H1 (cell line): ENCODE data around the gene KLHL29. TPM values are rescaled to one million over a fixed set of nuclear protein-coding genes. Genes with fewer than 3 reads are reported as not detected.

Experiments
- CTCF ChIA-PET: fragments of 300-600 bp; sonication (Branson Sonifier 250); formaldehyde crosslinking; loops from one replicate; lab custom pipeline; 2021; ENCODE audit not compliant: partially characterized antibody; lab: Charles Lee
- POLR2A ChIA-PET: fragments of 300-600 bp; sonication (Branson Sonifier 250); formaldehyde crosslinking; loops from one replicate; lab custom pipeline; 2021; ENCODE audit warnings: inconsistent platforms; ENCODE audit not compliant: partially characterized antibody; lab: Charles Lee
- DNase-seq, 2 experiments: peaks; one replicate each; pipeline versions ENCODE4 v3.0.0 to v3.0.0-alpha.2; 2010 to 2022; ENCODE audit warnings: low spot score in 2 of 2, low read depth in 1 of 2, mixed read lengths in 1 of 2
- FAIRE-seq: peaks from 2 replicates; lab custom pipeline; 2011; peaks lifted over from hg19 to GRCh38; lab: Jason Lieb, UNC
- H2AFZ ChIP-seq: 2 replicates; pipeline ENCODE4 v1.8.1; 2012; ENCODE audit warnings: low read length, inconsistent platforms
- H2AK5ac ChIP-seq: 2 replicates; pipeline ENCODE4 v1.6.1; 2013; ENCODE audit warnings: low read depth, low read length
- H2BK120ac ChIP-seq: replicated peaks from 2 replicates; pipeline ENCODE3; 2013; ENCODE audit warnings: low read depth, low read length, inconsistent platforms
- H2BK12ac ChIP-seq: 2 replicates; pipeline ENCODE4 v1.6.1; 2013; ENCODE audit warnings: low read depth, low read length
- H2BK15ac ChIP-seq: 2 replicates; pipeline ENCODE4 v1.6.1; 2013; ENCODE audit warnings: low read length
- H2BK20ac ChIP-seq: 2 replicates; pipeline ENCODE4 v1.6.1; 2013; ENCODE audit warnings: low read length
- H2BK5ac ChIP-seq: 2 replicates; pipeline ENCODE4 v1.6.1; 2013; ENCODE audit warnings: low read depth, low read length
- H3K14ac ChIP-seq: 2 replicates; pipeline ENCODE4 v1.6.1; 2013; ENCODE audit warnings: inconsistent platforms; ENCODE audit not compliant: insufficient read length
- H3K18ac ChIP-seq: 2 replicates; pipeline ENCODE4 v1.6.1; 2013; ENCODE audit warnings: low read length; ENCODE audit errors: extremely low read depth
- H3K23ac ChIP-seq: 2 replicates; pipeline ENCODE4 v1.6.1; 2013; ENCODE audit warnings: inconsistent platforms; ENCODE audit not compliant: insufficient read length
- H3K23me2 ChIP-seq: 2 replicates; pipeline ENCODE4 v1.6.1; 2013; ENCODE audit warnings: low read depth, low read length
- H3K27ac ChIP-seq: 2 replicates; pipeline ENCODE4 v1.6.1; 2011; ENCODE audit warnings: low read depth, low read length, inconsistent platforms
- H3K27me3 ChIP-seq, 4 experiments: replicated peaks in 1 of 4; 1 replicate in 1 of 4; 2 replicates in 3 of 4; pipeline versions ENCODE4 v1.6.1 to v1.8.1; 2011 to 2013; ENCODE audit warnings: low read length in 3 of 4, mild to moderate bottlenecking in 3 of 4, inconsistent platforms in 2 of 4, mixed read lengths in 2 of 4, moderate library complexity in 1 of 4; ENCODE audit not compliant: control insufficient read depth in 3 of 4, insufficient read depth in 3 of 4; ENCODE audit errors: extremely low read depth in 1 of 4
- H3K36me3 ChIP-seq, 4 experiments: 2 replicates each; pipeline versions ENCODE4 v1.6.1 to v1.8.1; 2011 to 2013; ENCODE audit warnings: mild to moderate bottlenecking in 4 of 4, low read length in 3 of 4, moderate library complexity in 2 of 4, control low read depth in 1 of 4, inconsistent platforms in 1 of 4; ENCODE audit not compliant: insufficient read depth in 4 of 4, control insufficient read depth in 2 of 4
- H3K4ac ChIP-seq: replicated peaks from 2 replicates; pipeline ENCODE3; 2013; ENCODE audit warnings: low read length, low read depth, mixed read lengths, inconsistent platforms; ENCODE audit not compliant: insufficient read length
- H3K4me1 ChIP-seq, 4 experiments: replicated peaks in 1 of 4; 1 replicate in 1 of 4; 2 replicates in 3 of 4; pipeline versions ENCODE4 v1.6.1 to v1.8.1; 2011 to 2013; ENCODE audit warnings: low read length in 3 of 4, inconsistent platforms in 2 of 4, mixed read lengths in 1 of 4; ENCODE audit not compliant: insufficient read depth in 4 of 4, control insufficient read depth in 3 of 4
- H3K4me2 ChIP-seq, 2 experiments: 2 replicates each; pipeline versions ENCODE4 v1.6.1 to v1.8.1; 2011 to 2013; ENCODE audit warnings: low read depth in 2 of 2, low read length in 2 of 2, control low read depth in 1 of 2, inconsistent platforms in 1 of 2, mild to moderate bottlenecking in 1 of 2; ENCODE audit not compliant: insufficient read depth in 1 of 2
- H3K4me3 ChIP-seq, 4 experiments: fragments of 200-600, 300-600 bp in 1 of 4; sonication (generic), shearing (Covaris generic), sonication (Bioruptor Twin) in 1 of 4; 2 replicates each; pipeline versions ENCODE4 v1.5.1 to v1.8.1; 2011 to 2016; ENCODE audit warnings: low read length in 4 of 4, low read depth in 3 of 4, control low read depth in 2 of 4, inconsistent platforms in 2 of 4, mild to moderate bottlenecking in 2 of 4, mixed read lengths in 1 of 4, moderate library complexity in 1 of 4; ENCODE audit not compliant: insufficient read depth in 2 of 4; ENCODE audit errors: extremely low read depth in 1 of 4
- H3K56ac ChIP-seq: replicated peaks from 2 replicates; pipeline ENCODE3; 2013; ENCODE audit warnings: low read depth, mild to moderate bottlenecking, mixed read lengths, low read length, inconsistent platforms; ENCODE audit not compliant: insufficient read length
- H3K79me1 ChIP-seq: 2 replicates; pipeline ENCODE4 v1.6.1; 2013; ENCODE audit warnings: low read depth, low read length, control low read depth
- H3K79me2 ChIP-seq, 2 experiments: 2 replicates each; pipeline versions ENCODE4 v1.6.1 to v1.8.1; 2012 to 2013; ENCODE audit warnings: low read length in 2 of 2, mild to moderate bottlenecking in 2 of 2, inconsistent platforms in 1 of 2; ENCODE audit not compliant: insufficient read depth in 2 of 2, control insufficient read depth in 1 of 2
- H3K9ac ChIP-seq, 4 experiments: replicated peaks in 1 of 4; 1 replicate in 1 of 4; 2 replicates in 3 of 4; pipeline versions ENCODE4 v1.6.1 to v1.8.1; 2011 to 2013; ENCODE audit warnings: low read depth in 3 of 4, low read length in 3 of 4, control low read depth in 2 of 4, mild to moderate bottlenecking in 2 of 4, moderate library complexity in 2 of 4, inconsistent platforms in 1 of 4; ENCODE audit errors: extremely low read depth in 1 of 4
- H3K9me3 ChIP-seq, 2 experiments: 2 replicates each; pipeline versions ENCODE4 v1.6.1 to v1.8.1; 2012 to 2013; ENCODE audit warnings: mild to moderate bottlenecking in 2 of 2, moderate library complexity in 2 of 2, control low read depth in 1 of 2, inconsistent platforms in 1 of 2, low read depth in 1 of 2, low read length in 1 of 2, mixed read lengths in 1 of 2; ENCODE audit not compliant: insufficient read depth in 2 of 2
- H4K20me1 ChIP-seq, 2 experiments: replicated peaks in 1 of 2; 2 replicates each; pipeline versions ENCODE3 to v1.8.1; 2011 to 2013; ENCODE audit warnings: inconsistent platforms in 2 of 2, low read length in 2 of 2, mild to moderate bottlenecking in 1 of 2; ENCODE audit not compliant: insufficient read depth in 2 of 2, control insufficient read depth in 1 of 2
- H4K5ac ChIP-seq: 2 replicates; pipeline ENCODE4 v1.6.1; 2013; ENCODE audit warnings: low read length, low read depth, mixed read lengths, inconsistent platforms; ENCODE audit not compliant: insufficient read length
- H4K8ac ChIP-seq: 2 replicates; pipeline ENCODE4 v1.8.0; 2013; ENCODE audit warnings: mild to moderate bottlenecking, moderate library complexity, low read length, inconsistent platforms; ENCODE audit not compliant: insufficient read depth; ENCODE audit errors: extremely low read depth
- H4K91ac ChIP-seq: replicated peaks from 2 replicates; pipeline ENCODE3; 2013; ENCODE audit warnings: low read length, mixed read lengths, inconsistent platforms; ENCODE audit not compliant: insufficient read length
- CEBPB ChIP-seq: IDR thresholded peaks from 2 replicates; pipeline ENCODE4 v1.6.1; 2012; ENCODE audit warnings: low read depth, low read length
- HDAC6 ChIP-seq: IDR thresholded peaks from one replicate; pipeline ENCODE4 v1.7.1; 2012; ENCODE audit warnings: low read depth, mild to moderate bottlenecking, inconsistent platforms, low read length, moderate library complexity
- JUND ChIP-seq: IDR thresholded peaks from 2 replicates; pipeline ENCODE4 v1.6.1; 2011; ENCODE audit warnings: mild to moderate bottlenecking, improper control_type of control experiment, low read length
- RAD21 ChIP-seq, 2 experiments: IDR thresholded peaks in 1 of 2; conservative IDR thresholded peaks in 1 of 2; 2 replicates each; pipeline ENCODE4 v1.6.1; 2011; ENCODE audit warnings: low read depth in 2 of 2, low read length in 2 of 2, improper control_type of control experiment in 1 of 2, inconsistent platforms in 1 of 2, mild to moderate bottlenecking in 1 of 2, moderate library complexity in 1 of 2
- RXRA ChIP-seq: IDR thresholded peaks from 2 replicates; pipeline ENCODE4 v1.6.1; 2011; ENCODE audit warnings: low read depth, mild to moderate bottlenecking, low read length, moderate library complexity; ENCODE audit not compliant: insufficient read depth
- WGBS, 2 experiments: shearing (Covaris generic) in 1 of 2; methylation state at CpG; one replicate each; pipeline versions ENCODE4 v1.1.6 to v1.1.7; 2013 to 2015; ENCODE audit warnings: low lambda C conversion rate in 2 of 2, mixed read lengths in 2 of 2, inconsistent platforms in 1 of 2, low coverage in 1 of 2, missing lambda C conversion rate in 1 of 2; ENCODE audit not compliant: insufficient replicate concordance in 2 of 2, insufficient coverage in 1 of 2, insufficient read length in 1 of 2; ENCODE audit errors: extremely low coverage in 1 of 2, missing lambda C conversion rate in 1 of 2; 5-methylcytosine and 5-hydroxymethylcytosine counted together
- polyA plus RNA-seq, 7 experiments: library from polyadenylated mRNA; depleted of rRNA in 3 of 7; stranded (reverse) in 5 of 7; unstranded in 2 of 7; fragments of >200 nt in 5 of 7; fragments of 200-250 nt in 2 of 7; gene quantifications; 1 replicate in 5 of 7; 2 replicates in 1 of 7; 4 replicates in 1 of 7; pipeline versions ENCODE4 v1.2.1 to v1.2.3, GENCODE V29; 2011 to 2013; ENCODE audit warnings: missing spikeins in 2 of 7, mixed read lengths in 2 of 7
- total RNA-seq: library from RNA; stranded (reverse); fragmentation: NEBNext Ultra II Directional; extraction: Animal tissue kit (Norgen Biotek cat#: 25700); gene quantifications from 2 replicates; pipeline ENCODE4 v1.2.1, GENCODE V29; 2021

KLHL29 gene
- total and polyA plus RNA-seq, 2 of the 8 experiments (the other 6 are each of a cell fraction or from before 2014, with no cell fraction given): 1.1 to 4.7 TPM

DNA sequence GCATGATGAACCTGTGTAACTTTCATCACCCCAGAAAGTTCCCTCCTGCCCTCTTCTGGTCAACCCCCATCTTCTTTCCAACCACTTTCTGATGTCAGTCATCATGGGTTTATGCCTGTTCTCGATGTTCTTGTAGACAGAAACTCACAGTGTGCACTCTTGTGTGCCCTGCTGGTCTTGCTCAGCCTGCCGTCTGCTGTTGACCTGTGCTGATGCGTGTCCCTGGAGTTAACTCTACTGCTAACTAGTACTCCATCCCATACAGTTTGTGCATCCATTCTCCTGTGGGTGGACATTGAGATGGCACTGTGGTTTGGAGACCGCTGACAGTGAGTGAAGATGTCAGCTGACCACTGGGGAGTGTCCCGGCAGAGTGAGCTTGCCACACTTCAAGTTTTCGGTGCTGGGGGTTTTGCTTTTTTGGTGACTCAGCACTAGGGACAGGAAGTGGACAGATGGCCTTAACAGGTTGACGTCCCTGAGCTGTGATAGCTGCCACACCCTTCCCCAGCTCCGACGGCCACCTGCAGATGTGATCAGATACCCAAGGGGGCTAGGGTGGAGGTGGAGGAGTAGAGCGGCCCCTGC lies 14.8 kb downstream of the KLHL29 start:
- Histone ChIP-seq H3K18ac (no peak overlapping the region), H4K5ac (no peak overlapping the region), H4K20me1 (peaks cover 2% of the 10 kb centered on the region in 2 experiments), H3K4me1 (peaks cover 0 to 9% (median 5%) of the 10 kb centered on the region in 4 experiments; a peak in 4 of 7 replicates), H3K23ac (no peak overlapping the region), H3K23me2 (no peaks in the 10 kb centered on the region), H2BK12ac (no peak overlapping the region), H2AK5ac (no peak overlapping the region), H4K91ac (no peak overlapping the region), H3K14ac (no peak overlapping the region), H3K9ac (no peak overlapping the region), H2BK5ac (no peak overlapping the region), H2AFZ (no peak overlapping the region), H3K9me3 (no peaks in the 10 kb centered on the region), H2BK120ac (no peak overlapping the region), H2BK15ac (no peak overlapping the region), H3K56ac (no peak overlapping the region), H3K36me3 (no peaks in the 10 kb centered on the region), H3K4me3 (no peak overlapping the region), H3K79me2 (no peaks in the 10 kb centered on the region), H4K8ac (no peak overlapping the region), H3K27me3 (no peaks in the 10 kb centered on the region), H2BK20ac (no peak overlapping the region), H3K79me1 (no peaks in the 10 kb centered on the region), H3K4me2 (no peak overlapping the region), H3K4ac (no peak overlapping the region), H3K27ac (no peak overlapping the region)
- CTCF ChIA-PET: interaction anchor here (0.7 to 1.6 kb wide), 6 partner anchors 9 to 223 kb away, joined by 3 to 6 read pairs (median 4); no protein-coding TSS in a partner anchor
- FAIRE-seq (no peak), DNase-seq (no peak)
- no peak for TF ChIP-seq CEBPB
- TF ChIP-seq HDAC6: no peak
- TF ChIP-seq RXRA: no peak
- TF ChIP-seq JUND: no peak
- 0 out of 4 replicates have a peak, but pooled peaks of 1 of the 2 experiments have one; percentile 7 for TF ChIP-seq RAD21 (IDR thresholded peaks at IDR 0.05 in 1 of 2, conservative IDR thresholded peaks at IDR 0.05 in 1 of 2; ENCODE audit: low read depth in 2 of 2, low read length in 2 of 2)
- POLR2A ChIA-PET: no interaction called here
- WGBS, 2 experiments: 84% methylated on average over 9 of the region's 10 CpGs; no CpG with 5 or more reads in 1 of the 2 experiments
